ENCODE data around the gene DNAJC4. TPM values are rescaled to one million over a fixed set of nuclear protein-coding genes. Genes with fewer than 3 reads are reported as not detected.

DNAJC4 gene
- polyA plus RNA-seq, 1 donor (not counting 4 experiments of a cell fraction or from before 2014, with no cell fraction given) = 12.2 TPM

DNA sequence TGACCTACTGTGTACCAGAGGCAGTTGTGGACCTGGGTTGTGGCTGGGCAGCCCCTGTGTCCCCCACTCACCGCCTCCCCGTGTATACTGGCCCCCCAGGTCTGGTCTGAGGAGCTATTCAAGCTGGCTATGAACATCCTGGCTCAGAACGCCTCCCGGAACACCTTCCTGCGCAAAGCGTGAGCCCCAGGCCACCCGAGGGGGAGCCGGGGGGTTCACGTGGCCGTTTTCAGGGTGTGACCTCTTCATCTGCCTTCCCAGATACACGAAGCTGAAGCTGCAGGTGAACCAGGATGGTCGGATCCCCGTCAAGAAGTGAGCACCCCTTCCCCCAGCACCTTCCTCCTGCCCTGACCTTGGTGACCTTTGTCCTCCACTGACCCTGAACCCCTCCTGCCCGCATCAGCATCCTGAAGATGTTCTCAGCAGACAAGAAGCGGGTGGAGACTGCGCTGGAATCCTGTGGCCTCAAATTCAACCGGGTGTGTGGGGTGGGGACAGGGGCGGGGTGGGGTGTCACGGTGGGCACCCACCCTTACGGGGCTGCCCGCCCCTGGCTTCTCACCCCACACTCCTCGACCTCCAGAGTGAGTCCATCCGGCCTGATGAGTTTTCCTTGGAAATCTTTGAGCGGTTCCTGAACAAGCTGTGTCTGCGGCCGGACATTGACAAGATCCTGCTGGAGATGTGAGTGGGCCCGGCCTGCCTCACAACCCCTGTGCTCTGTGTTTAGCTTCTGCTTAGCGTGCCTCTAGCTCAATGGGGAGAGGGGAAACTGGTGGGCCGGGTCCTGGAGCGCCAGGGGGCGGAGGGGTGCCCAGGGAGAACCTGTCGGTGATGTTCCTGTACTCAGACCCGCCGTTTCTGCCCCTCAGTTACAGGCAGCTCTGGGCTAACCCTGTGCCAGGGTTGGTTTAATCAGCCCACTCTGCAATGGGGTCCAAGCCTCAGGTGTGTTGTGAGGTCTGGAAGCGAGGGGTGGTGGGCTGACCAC is 25.1 kb downstream of the DNAJC4 start:
- Histone ChIP-seq H3K4me2 (ENCODE audit: control insufficient read depth, extremely low read depth, insufficient read depth, low read depth, low read length) (no peak overlapping the region), H3K9me3 (ENCODE audit: control insufficient read depth, low read depth, low read length) (no peaks in the 10 kb centered on the region), H2AFZ (ENCODE audit: control insufficient read depth, low read length) (no peak overlapping the region), H3K4me3 (ENCODE audit: control insufficient read depth in 2 of 3, extremely low read depth in 1 of 3, insufficient read depth in 2 of 3, low read depth in 1 of 3, low read length in 3 of 3) (no peak overlapping the region), H3K79me2 (ENCODE audit: control insufficient read depth, insufficient read depth, low read length) (peaks cover 48% of the 10 kb centered on the region), H3K27me3 (ENCODE audit: control insufficient read depth, extremely low read depth, insufficient read depth, low read length) (no peaks in the 10 kb centered on the region), H3K4me1 (ENCODE audit: control insufficient read depth, extremely low read depth, insufficient read depth, low read length) (peaks cover 20% of the 10 kb centered on the region), H3K9me1 (ENCODE audit: control insufficient read depth, extremely low read depth, insufficient read depth, low read length) (peaks cover 2% of the 10 kb centered on the region), H4K20me1 (ENCODE audit: control insufficient read depth, extremely low read depth, insufficient read depth, low read length) (peaks cover 8% of the 10 kb centered on the region), H3K9ac (ENCODE audit: control insufficient read depth, extremely low read depth, insufficient read depth, low read length) (no peak overlapping the region), H3K36me3 (ENCODE audit: control insufficient read depth in 2 of 2, extremely low read depth in 1 of 2, insufficient read depth in 2 of 2, low read length in 2 of 2) (peaks cover 33 to 49% of the 10 kb centered on the region in 2 experiments), H3K27ac (ENCODE audit: control insufficient read depth, insufficient read depth, low read length) (no peak overlapping the region)
- TF ChIP-seq, protein P1, sequence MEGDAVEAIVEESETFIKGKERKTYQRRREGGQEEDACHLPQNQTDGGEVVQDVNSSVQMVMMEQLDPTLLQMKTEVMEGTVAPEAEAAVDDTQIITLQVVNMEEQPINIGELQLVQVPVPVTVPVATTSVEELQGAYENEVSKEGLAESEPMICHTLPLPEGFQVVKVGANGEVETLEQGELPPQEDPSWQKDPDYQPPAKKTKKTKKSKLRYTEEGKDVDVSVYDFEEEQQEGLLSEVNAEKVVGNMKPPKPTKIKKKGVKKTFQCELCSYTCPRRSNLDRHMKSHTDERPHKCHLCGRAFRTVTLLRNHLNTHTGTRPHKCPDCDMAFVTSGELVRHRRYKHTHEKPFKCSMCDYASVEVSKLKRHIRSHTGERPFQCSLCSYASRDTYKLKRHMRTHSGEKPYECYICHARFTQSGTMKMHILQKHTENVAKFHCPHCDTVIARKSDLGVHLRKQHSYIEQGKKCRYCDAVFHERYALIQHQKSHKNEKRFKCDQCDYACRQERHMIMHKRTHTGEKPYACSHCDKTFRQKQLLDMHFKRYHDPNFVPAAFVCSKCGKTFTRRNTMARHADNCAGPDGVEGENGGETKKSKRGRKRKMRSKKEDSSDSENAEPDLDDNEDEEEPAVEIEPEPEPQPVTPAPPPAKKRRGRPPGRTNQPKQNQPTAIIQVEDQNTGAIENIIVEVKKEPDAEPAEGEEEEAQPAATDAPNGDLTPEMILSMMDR (optimal IDR thresholded peaks at IDR 0.05 in 1 of 3, IDR thresholded peaks at IDR 0.05 in 1 of 3, conservative IDR thresholded peaks at IDR 0.05 in 1 of 3; ENCODE audit: extremely low read depth in 1 of 3, insufficient read depth in 2 of 3, low read length in 3 of 3) = no peak
- no peak for TF ChIP-seq EZH2 (IDR thresholded peaks at IDR 0.05; ENCODE audit: low read length)
- dilution Hi-C loops (cut with MboI; ENCODE audit: extremely low pct_ligation_motif_present, low sequenced_read_pairs) = no loop called here
- DNase-seq (ENCODE audit: low read depth, low spot score) = no peak
- no peak for FAIRE-seq

- no peak for FAIRE-seq
- no peaks in the 10 kb centered on the region for H3K9me3 ChIP-seq (ENCODE audit: control insufficient read depth, low read depth, low read length)
- no peak overlapping the region for H3K9ac ChIP-seq (ENCODE audit: control insufficient read depth, extremely low read depth, insufficient read depth, low read length)
These were observed 26.0 kb downstream of the DNAJC4 start for GRCh38 chr11:64256300-64256699.

More at GRCh38 chr11:64256300-64256699, 26.0 kb downstream of the DNAJC4 start:
- Histone ChIP-seq H3K9me1 (ENCODE audit: control insufficient read depth, extremely low read depth, insufficient read depth, low read length) (peaks cover 2% of the 10 kb centered on the region), H3K4me1 (ENCODE audit: control insufficient read depth, extremely low read depth, insufficient read depth, low read length) (peaks cover 17% of the 10 kb centered on the region), H3K36me3 (ENCODE audit: control insufficient read depth in 2 of 2, extremely low read depth in 1 of 2, insufficient read depth in 2 of 2, low read length in 2 of 2) (peaks cover 34 to 52% of the 10 kb centered on the region in 2 experiments), H3K27ac (ENCODE audit: control insufficient read depth, insufficient read depth, low read length) (no peak overlapping the region), H3K79me2 (ENCODE audit: control insufficient read depth, insufficient read depth, low read length) (peaks cover 48% of the 10 kb centered on the region), H3K27me3 (ENCODE audit: control insufficient read depth, extremely low read depth, insufficient read depth, low read length) (no peaks in the 10 kb centered on the region), H2AFZ (ENCODE audit: control insufficient read depth, low read length) (no peak overlapping the region), H3K4me3 (ENCODE audit: control insufficient read depth in 2 of 3, extremely low read depth in 1 of 3, insufficient read depth in 2 of 3, low read depth in 1 of 3, low read length in 3 of 3) (no peak overlapping the region), H4K20me1 (ENCODE audit: control insufficient read depth, extremely low read depth, insufficient read depth, low read length) (peaks cover 8% of the 10 kb centered on the region), H3K4me2 (ENCODE audit: control insufficient read depth, extremely low read depth, insufficient read depth, low read depth, low read length) (no peak overlapping the region)
- TF ChIP-seq, protein P1 (optimal IDR thresholded peaks at IDR 0.05 in 1 of 3, IDR thresholded peaks at IDR 0.05 in 1 of 3, conservative IDR thresholded peaks at IDR 0.05 in 1 of 3; ENCODE audit: extremely low read depth in 1 of 3, insufficient read depth in 2 of 3, low read length in 3 of 3) = no peak
- TF ChIP-seq EZH2 (IDR thresholded peaks at IDR 0.05; ENCODE audit: low read length) = no peak
- dilution Hi-C loops (cut with MboI; ENCODE audit: extremely low pct_ligation_motif_present, low sequenced_read_pairs) = no loop called here
- DNase-seq (ENCODE audit: low read depth, low spot score) = no peak
